ENCODE data around the gene FBN2.
A peak's percentile ranks its signal among the peaks of the same experiment; 100 is the strongest.
"Not testable (repeated sequence)": the region's sequence is repeated elsewhere in the genome, so short reads cannot be mapped to it uniquely, and the experiment has no call there.

FBN2 gene

GRCh38 chr5:128350705-128351104 is 187.3 kb downstream of the FBN2 start:
- no peak for DNase-seq

GRCh38 chr5:128349044-128349858 is 188.8 kb downstream of the FBN2 start:
- peak; percentile 6 for DNase-seq

- no peak for DNase-seq
These were observed 192.0 kb downstream of the FBN2 start for GRCh38 chr5:128346038-128346437.

DNA sequence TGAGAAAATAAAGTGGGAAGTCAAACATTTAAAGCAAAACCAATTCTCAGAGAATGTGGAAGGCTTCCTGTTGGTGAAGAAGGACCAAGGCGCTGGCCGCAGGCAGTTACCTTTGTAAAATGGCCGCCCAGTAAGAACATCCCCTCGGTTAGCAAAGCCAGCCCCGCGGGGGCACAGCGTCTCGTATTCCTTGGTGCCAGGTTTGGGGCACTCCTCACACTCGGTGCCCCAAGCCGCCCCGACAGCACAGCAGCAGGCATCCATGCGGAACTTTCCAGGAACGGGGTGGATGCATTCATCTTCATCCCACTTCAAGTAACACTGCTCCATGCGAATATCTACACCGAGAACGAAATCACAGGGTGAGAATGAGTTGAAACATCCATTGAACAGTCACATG is 192.8 kb downstream of the FBN2 start:
- no peak for DNase-seq

DNA sequence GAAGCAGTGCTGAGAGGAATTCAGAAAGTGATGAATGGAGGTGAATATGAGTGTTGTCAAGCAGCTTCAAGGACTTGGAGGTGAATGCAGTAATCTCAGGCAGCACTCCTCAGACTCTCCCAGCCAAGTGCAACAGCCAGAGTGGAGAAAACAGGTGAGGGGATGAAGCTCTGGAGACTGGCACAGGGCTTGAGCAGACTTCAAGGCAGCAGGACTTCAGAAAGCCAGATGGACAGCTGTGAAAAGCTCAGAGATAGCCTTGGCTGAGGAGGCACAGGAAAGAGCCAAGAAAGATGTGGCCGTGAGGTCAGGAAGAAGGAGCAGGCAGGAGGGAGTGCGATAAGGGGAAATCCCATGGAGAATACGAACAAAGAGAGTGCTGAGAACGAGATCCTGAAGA is 194.9 kb downstream of the FBN2 start:
- DNase-seq, result no peak

- no peak for DNase-seq
These were observed 197.0 kb downstream of the FBN2 start for GRCh38 chr5:128341056-128341455.

DNA sequence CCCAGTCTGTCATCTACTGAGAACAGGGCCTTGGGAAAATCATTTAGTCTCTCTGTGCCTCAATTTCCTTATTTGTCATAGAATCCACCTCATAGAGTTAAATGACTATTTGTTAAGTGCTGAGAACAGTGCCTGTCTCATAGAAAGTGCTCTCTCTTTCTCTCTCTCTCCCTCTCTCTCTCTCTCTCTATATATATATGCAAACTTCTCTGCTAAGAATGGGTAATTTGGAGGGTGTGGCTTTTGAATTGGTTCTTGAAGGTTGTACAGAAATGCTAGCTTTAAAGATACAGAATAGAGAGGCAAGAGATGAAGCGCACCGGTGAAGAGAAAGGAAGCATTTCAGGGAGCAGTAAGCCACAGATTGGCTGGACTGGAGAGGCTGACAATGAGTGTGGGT is 197.4 kb downstream of the FBN2 start:
- no peak for DNase-seq

DNA sequence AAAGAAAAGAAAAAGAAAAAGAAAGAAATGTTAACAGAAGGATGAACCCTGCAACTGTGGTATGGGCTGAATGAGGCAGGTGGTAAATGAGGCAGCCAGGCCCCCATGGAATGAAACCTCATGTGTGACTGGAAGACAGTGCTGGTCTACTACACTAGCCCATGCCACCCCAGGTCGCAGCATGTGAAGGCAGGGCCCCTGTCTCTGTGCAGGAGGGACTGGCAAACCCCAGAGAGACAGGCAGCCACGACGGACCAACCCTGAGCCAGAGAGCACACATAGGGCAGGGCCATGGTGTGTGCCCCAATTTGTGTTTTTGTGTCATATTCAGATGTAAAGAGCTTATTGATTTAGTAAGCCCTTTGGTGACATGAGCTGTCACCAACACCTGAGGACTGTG is 198.5 kb downstream of the FBN2 start:
- no peak for DNase-seq

DNA sequence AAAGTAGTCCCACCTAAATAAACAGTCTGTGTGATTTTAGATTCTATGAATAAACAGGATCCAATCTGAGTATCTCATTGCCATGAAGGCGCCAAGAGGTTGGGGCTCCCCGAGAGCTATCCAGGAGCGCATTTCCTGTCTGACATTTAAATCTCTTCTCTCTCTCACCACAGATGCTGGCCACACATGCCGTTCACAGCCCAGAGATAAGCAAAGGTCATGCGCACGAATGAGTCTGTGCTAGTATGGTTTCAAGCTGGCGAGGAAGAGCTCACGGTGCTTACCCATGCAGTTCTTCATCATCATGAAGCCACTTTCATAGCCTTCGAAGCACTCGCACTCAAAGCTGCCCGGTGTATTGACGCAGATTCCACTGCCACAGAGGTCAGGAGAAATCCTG is 199.4 kb downstream of the FBN2 start:
- no peak for DNase-seq

GRCh38 chr5:128335339-128335738 is 202.7 kb downstream of the FBN2 start:
- DNase-seq, result no peak

DNA sequence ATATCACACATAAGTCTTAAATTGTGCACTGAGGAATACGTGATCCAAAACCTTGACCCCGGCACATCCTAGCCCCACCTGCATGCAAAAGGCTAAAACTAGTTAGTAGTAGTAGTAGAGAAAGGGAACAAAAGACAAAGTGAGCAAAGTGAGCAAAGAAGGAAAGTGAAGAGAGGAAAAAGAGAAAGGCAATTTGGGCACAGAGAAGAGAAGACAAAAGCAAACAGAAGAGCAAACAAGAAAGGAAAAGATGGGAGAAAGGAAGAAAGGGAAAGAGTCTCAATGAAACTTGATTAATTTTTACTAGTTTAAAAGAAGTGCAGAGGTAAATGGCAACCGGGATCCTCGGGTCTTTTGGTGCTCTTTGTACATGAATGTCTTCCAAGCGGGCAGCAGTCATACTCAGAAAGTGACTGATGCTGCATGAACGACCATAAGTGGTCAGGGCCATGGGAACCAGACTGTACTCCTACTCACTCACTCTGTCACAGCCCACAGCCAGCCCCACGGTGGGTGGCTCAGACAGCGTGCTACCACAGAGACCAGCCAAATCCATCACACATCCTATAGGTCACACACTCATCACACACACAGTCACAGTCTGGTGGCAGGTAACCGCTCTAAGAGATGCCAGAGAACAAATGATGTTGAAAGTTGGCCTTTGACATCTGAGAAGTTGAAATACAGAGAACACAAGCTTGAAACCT is 203.9 kb downstream of the FBN2 start:
- no peak for DNase-seq

DNA sequence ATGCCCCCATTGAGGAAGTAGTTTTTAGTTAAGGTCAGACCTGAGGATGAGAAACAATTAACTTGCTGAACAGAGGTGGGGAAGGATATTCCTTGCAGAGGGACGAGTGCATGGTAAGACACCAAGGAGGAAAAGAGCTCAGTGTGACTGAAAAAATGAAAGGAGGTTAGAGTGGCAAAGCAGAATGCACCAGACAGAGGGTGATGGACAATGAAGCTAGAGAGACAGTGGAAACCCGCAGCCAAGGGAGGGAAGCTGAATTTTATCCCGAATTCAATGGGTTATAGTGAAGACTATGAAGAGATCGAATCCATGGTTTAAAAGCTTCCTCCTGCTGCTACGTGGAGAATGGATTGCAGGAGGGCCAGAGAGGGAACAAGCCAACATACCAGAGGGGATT is 206.8 kb downstream of the FBN2 start:
- no peak for DNase-seq

GRCh38 chr5:128329386-128329939 is 208.6 kb downstream of the FBN2 start:
- DNase-seq, result no peak

GRCh38 chr5:128328446-128328845 is 209.6 kb downstream of the FBN2 start:
- DNase-seq, result no peak

GRCh38 chr5:128328007-128328406 is 210.0 kb downstream of the FBN2 start:
- no peak for DNase-seq

GRCh38 chr5:128321418-128321817 is 216.6 kb downstream of the FBN2 start:
- DNase-seq, result not testable (repeated sequence)

DNA sequence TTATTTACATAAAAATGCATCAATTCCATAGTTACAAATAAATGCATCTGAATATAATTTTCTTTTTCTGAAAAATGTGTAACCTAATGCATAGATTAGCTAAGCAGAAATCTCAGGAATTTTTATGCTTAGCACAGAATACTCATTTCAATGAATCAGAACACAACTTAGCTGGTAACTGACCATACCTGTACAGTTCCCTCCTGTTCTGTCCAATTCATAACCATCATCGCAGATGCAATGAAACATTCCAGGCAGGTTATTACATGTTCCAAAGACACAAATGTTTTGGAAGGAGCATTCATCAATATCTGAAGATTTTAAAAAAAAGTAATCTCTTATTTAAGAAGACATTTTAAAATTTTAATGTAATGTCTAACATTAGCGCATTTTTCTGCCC is 219.4 kb downstream of the FBN2 start:
- DNase-seq, result no peak

- DNase-seq, result no peak
These were observed 220.6 kb downstream of the FBN2 start for GRCh38 chr5:128317481-128317880.

- no peak for DNase-seq
These were observed 222.4 kb downstream of the FBN2 start for GRCh38 chr5:128315671-128316070.

GRCh38 chr5:128305341-128305740 is 232.7 kb downstream of the FBN2 start:
- peak; percentile 21 for DNase-seq

GRCh38 chr5:128304791-128305190 is 233.3 kb downstream of the FBN2 start:
- peak; percentile 31 for DNase-seq

DNA sequence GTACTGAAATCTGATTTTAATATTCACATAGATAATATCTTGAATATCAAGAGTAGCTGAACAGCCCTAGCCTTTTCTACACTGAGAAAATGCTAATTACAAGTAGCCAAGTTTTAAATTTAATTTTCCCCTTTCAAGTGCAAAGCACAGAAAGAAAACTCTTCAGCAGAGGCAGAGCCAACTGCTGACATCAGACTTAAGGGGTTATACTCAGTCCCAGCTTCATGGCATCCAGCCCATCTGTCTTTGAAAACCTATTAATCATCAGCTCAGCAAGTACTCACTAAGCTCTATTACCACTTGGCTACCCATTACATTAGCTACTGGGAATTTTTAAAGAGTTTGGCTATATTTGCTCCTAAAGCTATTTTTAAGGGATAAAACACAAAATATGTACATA is 234.0 kb downstream of the FBN2 start:
- DNase-seq, result peak; percentile 81

GRCh38 chr5:128303593-128303992 is 234.5 kb downstream of the FBN2 start:
- peak; percentile 38 for DNase-seq

- DNase-seq, result no peak
These were observed 237.9 kb downstream of the FBN2 start for GRCh38 chr5:128300181-128300580.
